K562 (cell line): ENCODE data around the gene P4HTM. TPM values are rescaled to one million over a fixed set of nuclear protein-coding genes. Genes with fewer than 3 reads are reported as not detected.
A peak's percentile ranks its signal among the peaks of the same experiment; 100 is the strongest.

Experiments used
- ATAC-seq: fragments of 200-7000 bp; cut with Tn5 transposase; 3 replicates; pipeline ENCODE4 v1.9.1; 2020; ENCODE audit warnings: moderate library complexity
- BruUV-seq: library from RNA; stranded (reverse); fragments of 400-500 nt; replicated peaks from 2 replicates; lab custom pipeline; 2021; lab: Mats Ljungman, UMichigan
- CTCF ChIA-PET: fragments of 300-600 bp; formaldehyde crosslinking; extraction: SDS; loops from one replicate; lab custom pipeline; 2021; ENCODE audit warnings: low intra/inter-chr PET ratio; lab: Yijun Ruan, JAX
- POLR2A ChIA-PET: fragments of 300-600, 350-650 bp; sonication (Branson Sonifier 250); formaldehyde crosslinking; extraction: SDS; loops from one replicate; lab custom pipeline; 2021; ENCODE audit warnings: antibody characterized with exemption, inconsistent platforms; lab: Yijun Ruan, JAX
- DNase-seq, 4 experiments: peaks; one replicate each; pipeline versions ENCODE4 v3.0.0 to v3.0.0-alpha.2; 2011 to 2018; ENCODE audit warnings: low spot score in 3 of 4, mixed read lengths in 3 of 4; ENCODE audit errors: extremely low read depth in 1 of 4
- FAIRE-seq: peaks from 2 replicates; lab custom pipeline; 2011; peaks lifted over from hg19 to GRCh38; lab: Jason Lieb, UNC
- H2AFZ ChIP-seq: 2 replicates; pipeline ENCODE4 v1.6.0; 2011; ENCODE audit warnings: low read depth, low read length, control low read depth, inconsistent platforms
- H3K27ac ChIP-seq: fragments of 200-600 bp; 3 replicates; pipeline ENCODE4 v1.8.0; 2011; ENCODE audit warnings: low read depth, mild to moderate bottlenecking, control low read depth, inconsistent platforms, low read length, moderate library complexity, mixed read lengths; ENCODE audit errors: extremely low read depth
- H3K27me3 ChIP-seq, 2 experiments: fragments of 300-600 bp in 1 of 2; 2 replicates in 1 of 2; 3 replicates in 1 of 2; pipeline versions ENCODE4 v1.6.0 to v1.8.0; 2011; ENCODE audit warnings: inconsistent platforms in 2 of 2, low read length in 2 of 2, mild to moderate bottlenecking in 1 of 2, mixed read lengths in 1 of 2, moderate library complexity in 1 of 2; ENCODE audit not compliant: control insufficient read depth in 2 of 2, insufficient read depth in 2 of 2
- H3K36me3 ChIP-seq: fragments of 300-600 bp; 3 replicates; pipeline ENCODE4 v1.8.0; 2011; ENCODE audit warnings: mild to moderate bottlenecking, low read length, inconsistent platforms; ENCODE audit not compliant: control insufficient read depth, insufficient read depth
- H3K4me1 ChIP-seq, 2 experiments: fragments of 200-600 bp in 1 of 2; replicated peaks in 1 of 2; 2 replicates in 1 of 2; 3 replicates in 1 of 2; pipeline versions ENCODE4 v1.5.1 to v1.8.0; 2011; ENCODE audit warnings: inconsistent platforms in 2 of 2, low read length in 2 of 2, mild to moderate bottlenecking in 1 of 2, mixed read lengths in 1 of 2, moderate library complexity in 1 of 2; ENCODE audit not compliant: control insufficient read depth in 2 of 2, insufficient read depth in 2 of 2
- H3K4me2 ChIP-seq: 2 replicates; pipeline ENCODE4 v1.6.1; 2011; ENCODE audit warnings: low read length, control low read depth, inconsistent platforms, mixed read lengths; ENCODE audit not compliant: insufficient read depth
- H3K4me3 ChIP-seq: fragments of 200-600 bp; sonication (generic), shearing (Covaris generic); 2 replicates; pipeline ENCODE4 v1.5.1; 2016; ENCODE audit warnings: control low read depth, inconsistent platforms
- H3K79me2 ChIP-seq: fragments of 200-600 bp; 3 replicates; pipeline ENCODE4 v1.8.0; 2011; ENCODE audit warnings: low read length, inconsistent platforms; ENCODE audit not compliant: control insufficient read depth, insufficient read depth
- H3K9ac ChIP-seq, 2 experiments: 2 replicates each; pipeline versions ENCODE4 v1.6.0 to v1.6.1; 2011; ENCODE audit warnings: low read depth in 2 of 2, low read length in 2 of 2, control low read depth in 1 of 2, inconsistent platforms in 1 of 2, mild to moderate bottlenecking in 1 of 2, mixed read lengths in 1 of 2; ENCODE audit not compliant: insufficient read depth in 1 of 2
- H3K9me1 ChIP-seq: one replicate; pipeline ENCODE4 v1.6.0; 2011; ENCODE audit warnings: inconsistent platforms, mild to moderate bottlenecking, low read length, moderate library complexity; ENCODE audit not compliant: control insufficient read depth, insufficient read depth
- H3K9me3 ChIP-seq: replicated peaks from 2 replicates; pipeline ENCODE4 v1.5.1; 2011; ENCODE audit warnings: low read depth, low read length, inconsistent platforms; ENCODE audit not compliant: control insufficient read depth, insufficient read depth
- H4K20me1 ChIP-seq: replicated peaks from 2 replicates; pipeline ENCODE4 v1.6.1; 2011; ENCODE audit warnings: low read length, inconsistent platforms, mixed read lengths; ENCODE audit not compliant: control insufficient read depth, insufficient read depth
- C11orf30 ChIP-seq: fragments of 450-650 bp; IDR thresholded peaks from 2 replicates; pipeline ENCODE4 v1.6.1; 2016; ENCODE audit warnings: low read depth, mild to moderate bottlenecking
- CREB3L1 ChIP-seq: fragments of 450-650 bp; IDR thresholded peaks from 2 replicates; pipeline ENCODE4 v1.6.1; 2014; ENCODE audit warnings: low read depth, mild to moderate bottlenecking, moderate library complexity, borderline replicate concordance
- FOSL1 ChIP-seq: fragments of 200-800 bp; sonication (Bioruptor generic); conservative IDR thresholded peaks from 2 replicates; pipeline ENCODE4 v1.6.1; 2016; ENCODE audit warnings: missing genetic modification characterization, missing compliant biosample characterization
- MAFG ChIP-seq: fragments of 450-650 bp; conservative IDR thresholded peaks from 2 replicates; pipeline ENCODE4 v1.6.1; 2016; ENCODE audit warnings: missing genetic modification characterization, missing compliant biosample characterization
- PHB ChIP-seq: fragments of 250-450 bp; sonication (Bioruptor Pico); IDR thresholded peaks from 2 replicates; pipeline ENCODE4 v1.5.0; 2021
- ZNF316 ChIP-seq: fragments of 450-650 bp; IDR thresholded peaks from 2 replicates; pipeline ENCODE4 v1.6.1; 2016
- ZNF408 ChIP-seq: fragments of 250-450 bp; sonication (Bioruptor Pico); IDR thresholded peaks from 2 replicates; pipeline ENCODE4 v1.4.0; 2020; ENCODE audit warnings: low read depth, mild to moderate bottlenecking, moderate library complexity
- ZNF561 ChIP-seq: fragments of 450-650 bp; formaldehyde crosslinking; conservative IDR thresholded peaks from 2 replicates; pipeline ENCODE4 v1.4.0; 2020; ENCODE audit warnings: mild to moderate bottlenecking, moderate library complexity
- in situ Hi-C: fragments of 300-500 bp; cut with MboI; formaldehyde crosslinking; loops from 4 replicates; pipeline ENCODE4 v1.15.0; 2018; ENCODE audit warnings: inconsistent platforms, mixed read lengths
- intact Hi-C: fragments of 100-400 bp; cut with micrococcal nuclease; formaldehyde crosslinking; loops from 2 replicates; pipeline ENCODE4 v1.14.2; 2022
- polyA plus RNA-seq, 8 experiments: library from polyadenylated mRNA; depleted of rRNA in 4 of 8; stranded (reverse) in 5 of 8; unstranded in 3 of 8; fragments of >200 nt; fragmentation: Nextera tagmentation in 2 of 8; fragmentation: Illumina TruSeq in 1 of 8; extraction: Ambion mirVana in 2 of 8; extraction: Trizol in 1 of 8; gene quantifications; 2 replicates each; pipeline versions ENCODE4 v1.2.1 to v1.2.3, GENCODE V29; 2011 to 2014; ENCODE audit warnings: inconsistent platforms in 1 of 8, missing spikeins in 1 of 8
- total RNA-seq, 7 experiments: library from RNA; depleted of rRNA in 6 of 7; stranded (reverse); fragments of >200 nt in 6 of 7; fragmentation: Illumina TruSeq in 2 of 7; extraction: Trizol in 2 of 7; gene quantifications; 2 replicates each; pipeline versions ENCODE4 v1.2.1 to v1.2.3, GENCODE V29; 2011 to 2021; ENCODE audit warnings: low replicate concordance in 1 of 7

The P4HTM gene
- total and polyA plus RNA-seq, 9 of the 15 experiments (the other 6 are each of a cell fraction or from before 2014, with no cell fraction given): 0.09 to 0.66 (median 0.25) TPM; not detected in 2

- Histone ChIP-seq H3K79me2 (no peaks in the 10 kb centered on the region), H3K4me1 (peaks cover 7 to 9% of the 10 kb centered on the region in 2 experiments), H3K4me2 (no peak overlapping the region), H3K27me3 (no peaks in the 10 kb centered on the region), H3K36me3 (peaks cover 53% of the 10 kb centered on the region; the same call in 2 of the 3 replicates), H2AFZ (no peak overlapping the region), H3K4me3 (no peak overlapping the region), H4K20me1 (no peaks in the 10 kb centered on the region), H3K27ac (no peak overlapping the region), H3K9ac (no peak overlapping the region), H3K9me3 (no peaks in the 10 kb centered on the region), H3K9me1 (no peaks in the 10 kb centered on the region)
- no peak for ATAC-seq
- POLR2A ChIA-PET: interaction anchor here (0.6 to 1.1 kb wide), 3 partner anchors 11 to 110 kb away, joined by 3 to 5 read pairs (median 4); partner anchors contain the start of gene WDR6
- no peak for FAIRE-seq
- CTCF ChIA-PET: no interaction called here
- TF ChIP-seq ZNF561 (CRISPR knock-in tag) (no peak), CREB3L1 (no peak), PHB (CRISPR knock-in tag) (no peak), FOSL1 (tag) (peak; percentile 60), ZNF408 (CRISPR knock-in tag) (no peak), C11orf30 (peak; percentile 45), MAFG (0 out of 2 replicates have a peak, but pooled peaks have one; percentile 12), ZNF316 (peak; percentile 20; the same call in 1 of the 2 replicates)
- in situ Hi-C loops: no loop called here
- DNase-seq: no peak
- intact Hi-C loops: loop anchor here (5.0 kb wide), 1 partner anchor 173 kb away; no protein-coding TSS in a partner anchor
- BruUV-seq: no TSS peak
These were observed 5.4 kb upstream of the P4HTM start for GRCh38 chr3:48984663-48985062.
